Activated T-helper 9 cell treated with anti-CD3 and anti-CD28 coated beads, Interleukin-2, amount 50 U/mL, for 16 hours (primary cell): ENCODE results near the gene PCDHGC4.

Source experiments
- DNase-seq: peaks from one replicate; pipeline ENCODE4 v3.0.0-alpha.2; 2020; ENCODE audit warnings: low read depth

Gene PCDHGC4

DNA sequence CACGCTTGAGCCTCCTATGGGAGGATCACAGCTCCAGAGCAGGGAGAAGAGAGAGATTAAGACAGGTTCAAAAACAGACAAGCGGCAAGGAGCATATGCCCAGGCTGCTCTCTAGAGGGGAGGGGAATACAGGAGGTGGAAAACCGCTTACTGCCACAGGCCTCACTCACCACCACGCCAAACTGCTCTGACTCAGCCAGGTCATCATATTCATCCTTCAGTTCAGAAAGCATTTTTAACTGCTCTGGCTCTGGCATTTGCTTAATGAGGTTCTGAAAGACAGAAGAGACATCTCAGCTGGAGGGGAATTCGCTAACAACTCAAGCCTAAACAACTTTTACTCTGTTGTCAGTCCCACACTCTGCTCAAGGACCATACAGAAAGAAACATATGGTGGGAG is 44.2 kb downstream of the PCDHGC4 start:
- no peak for DNase-seq

DNA sequence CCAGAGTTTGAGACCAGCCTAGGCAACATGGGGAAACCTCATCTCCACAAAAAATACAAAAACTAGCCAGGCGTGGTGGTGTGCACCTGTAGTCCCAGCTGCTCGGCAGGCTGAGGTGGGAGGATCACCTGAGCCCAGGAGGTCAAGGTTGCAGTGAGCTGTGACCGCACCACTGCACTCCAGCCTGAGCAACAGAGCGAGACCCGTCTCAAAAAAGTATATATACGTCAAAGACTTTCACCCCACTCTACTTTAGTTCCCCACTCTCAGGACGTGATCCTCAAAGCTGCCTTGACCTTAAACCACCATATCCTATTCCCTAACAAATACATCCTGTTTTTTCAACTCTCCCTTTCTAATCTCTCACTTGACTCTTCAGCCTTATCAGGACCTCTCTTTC is 45.0 kb downstream of the PCDHGC4 start:
- DNase-seq = no peak

DNA sequence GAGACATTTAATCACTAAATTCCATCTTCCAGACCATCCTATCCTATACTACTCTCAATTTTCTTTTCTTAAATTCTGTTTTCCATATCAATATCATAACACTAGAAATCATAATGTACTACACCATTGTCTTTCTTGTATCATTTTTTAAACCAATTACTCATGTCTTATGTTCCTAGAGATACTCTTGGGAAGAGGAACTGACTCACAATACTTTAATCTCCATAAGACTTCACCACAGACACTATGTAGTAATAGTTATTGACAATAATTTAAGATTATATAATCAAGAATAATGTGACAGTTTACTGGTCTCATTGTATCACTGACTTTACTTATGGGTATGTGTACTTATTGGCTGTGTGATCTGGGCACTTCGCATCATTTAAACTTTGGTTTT is 47.9 kb downstream of the PCDHGC4 start:
- no peak for DNase-seq

DNA sequence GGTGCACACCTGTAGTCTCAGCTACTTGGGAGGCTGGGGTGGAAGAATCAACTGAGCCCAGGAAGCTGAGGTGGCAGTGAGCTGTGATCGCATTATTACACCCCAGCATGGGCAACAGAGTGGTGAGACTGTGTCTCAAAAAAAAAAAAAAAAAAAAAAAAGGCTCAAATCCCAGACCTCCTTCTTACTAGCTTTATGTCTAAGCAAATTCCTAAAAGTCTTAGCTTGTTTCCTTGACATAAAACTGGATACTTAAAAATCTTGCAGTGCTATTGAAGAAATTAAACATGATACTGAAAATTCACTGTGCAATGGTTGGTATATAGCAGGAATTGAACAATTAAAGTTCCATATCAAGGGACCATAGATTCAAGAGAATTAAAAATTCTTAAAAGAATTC is 49.1 kb downstream of the PCDHGC4 start:
- DNase-seq = no peak

DNA sequence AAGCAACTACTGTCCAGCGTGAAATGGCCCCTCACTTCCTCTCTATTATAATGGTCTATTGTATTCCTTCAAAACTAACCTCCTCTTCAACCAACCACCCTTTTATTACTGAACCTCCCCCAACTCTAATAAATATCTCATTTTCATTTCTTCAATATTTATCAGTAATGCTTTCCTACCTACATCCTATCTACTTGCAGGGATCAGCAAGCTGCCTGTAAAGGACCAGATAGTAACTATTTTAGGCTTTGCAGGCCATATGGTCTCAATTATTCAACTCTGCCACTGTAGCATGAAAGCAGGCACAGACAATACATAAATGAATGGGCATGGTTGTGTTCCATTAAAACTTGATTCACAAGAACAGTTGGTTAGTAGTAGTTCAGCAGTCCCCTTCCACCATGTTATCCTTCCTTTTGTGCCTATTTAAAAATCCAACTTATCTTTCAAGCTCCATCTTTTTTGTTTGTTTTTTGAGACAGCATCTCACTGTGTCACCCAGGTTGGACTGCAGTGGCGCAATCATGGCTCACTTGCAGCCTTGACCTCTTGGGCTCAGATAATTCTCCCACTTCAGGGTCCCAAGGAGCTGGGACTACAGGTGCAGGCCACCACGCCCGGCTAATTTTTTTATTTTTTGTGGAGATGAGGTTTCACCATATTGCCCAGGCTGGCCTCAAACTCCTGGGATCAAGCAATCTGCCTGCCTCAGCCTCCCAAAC is 49.8 kb downstream of the PCDHGC4 start:
- DNase-seq = no peak
